GM19043 (cell line): ENCODE measurements around the gene C1QL2.

ENCODE experiments used
- ATAC-seq: cut with Tn5 transposase; IDR thresholded peaks from one replicate; pipeline ENCODE4 v1.9.1; 2021; ENCODE audit warnings: low read depth; ENCODE audit not compliant: unreplicated experiment

The C1QL2 gene

GRCh38 chr2:119158563-119159347, at the start of gene C1QL2:
TSS of gene C1QL2 (minus strand) at chr2:119158751. CDS start at chr2:119158269, 482 bp downstream.
- no peak for ATAC-seq

DNA sequence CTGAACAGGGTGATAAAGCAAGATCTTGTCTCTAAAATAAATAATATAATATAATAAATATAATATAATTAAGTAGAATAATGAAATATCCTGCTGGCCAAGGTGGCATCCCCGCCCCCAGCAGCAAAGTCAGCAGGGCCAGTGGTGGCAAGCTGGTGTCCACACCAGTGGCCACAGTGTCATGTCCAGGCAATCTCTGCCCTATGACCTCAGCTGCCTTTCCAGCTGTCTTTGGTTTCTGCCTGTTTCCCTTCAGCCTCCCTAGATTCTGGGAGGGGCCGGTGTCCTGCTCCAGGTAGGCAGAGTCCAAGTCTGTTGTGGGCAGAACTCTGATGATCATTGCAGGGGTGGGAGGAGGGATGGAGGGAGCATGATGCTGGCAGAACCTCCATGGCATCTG, 48.9 kb upstream of the C1QL2 start:
- ATAC-seq, result no peak

GRCh38 chr2:119206201-119206600, 47.6 kb upstream of the C1QL2 start:
- ATAC-seq, result no peak

- no peak for ATAC-seq
Measured at GRCh38 chr2:119205001-119205706, 46.6 kb upstream of the C1QL2 start.

DNA sequence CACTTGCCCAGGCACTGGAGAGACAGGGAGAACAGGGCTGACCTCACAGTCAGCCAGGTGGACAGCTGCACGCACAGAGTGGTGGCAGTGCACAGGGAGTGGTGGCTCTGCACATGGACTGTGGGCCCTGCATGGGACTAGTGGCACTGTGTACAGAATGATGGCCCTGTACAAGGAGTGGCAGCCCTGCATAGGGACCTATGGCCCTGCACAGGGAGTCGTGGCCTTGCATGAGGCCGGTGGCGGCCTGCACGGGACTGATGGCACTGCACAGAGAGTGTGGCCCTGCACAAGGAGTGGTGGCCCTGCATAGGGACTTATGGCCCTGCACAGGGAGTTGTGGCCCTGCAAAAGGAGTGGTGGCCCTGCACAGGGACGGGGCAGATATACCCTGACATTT, 46.0 kb upstream of the C1QL2 start:
- ATAC-seq, result no peak

GRCh38 chr2:119202610-119203310, 44.2 kb upstream of the C1QL2 start:
- no peak for ATAC-seq

DNA sequence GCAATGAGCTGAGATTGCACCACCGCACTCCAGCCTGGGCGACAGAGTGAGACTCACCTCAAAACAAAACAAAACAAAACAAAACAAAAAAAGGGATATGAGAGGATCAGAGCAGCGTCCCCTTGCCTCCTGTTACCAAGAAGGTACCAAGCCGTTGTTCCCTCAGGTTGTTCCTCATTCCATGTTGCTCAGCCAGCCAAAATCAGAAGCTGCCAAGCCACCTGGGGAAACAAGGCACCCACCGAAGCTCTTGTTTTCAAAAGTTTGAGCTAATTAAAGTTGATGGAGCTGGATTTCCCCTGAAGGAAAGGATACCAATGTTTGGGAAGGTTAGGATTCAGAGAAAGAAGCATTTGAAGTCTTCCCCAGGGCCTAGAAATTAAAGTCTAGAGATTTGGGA, 43.3 kb upstream of the C1QL2 start:
- ATAC-seq, result no peak

DNA sequence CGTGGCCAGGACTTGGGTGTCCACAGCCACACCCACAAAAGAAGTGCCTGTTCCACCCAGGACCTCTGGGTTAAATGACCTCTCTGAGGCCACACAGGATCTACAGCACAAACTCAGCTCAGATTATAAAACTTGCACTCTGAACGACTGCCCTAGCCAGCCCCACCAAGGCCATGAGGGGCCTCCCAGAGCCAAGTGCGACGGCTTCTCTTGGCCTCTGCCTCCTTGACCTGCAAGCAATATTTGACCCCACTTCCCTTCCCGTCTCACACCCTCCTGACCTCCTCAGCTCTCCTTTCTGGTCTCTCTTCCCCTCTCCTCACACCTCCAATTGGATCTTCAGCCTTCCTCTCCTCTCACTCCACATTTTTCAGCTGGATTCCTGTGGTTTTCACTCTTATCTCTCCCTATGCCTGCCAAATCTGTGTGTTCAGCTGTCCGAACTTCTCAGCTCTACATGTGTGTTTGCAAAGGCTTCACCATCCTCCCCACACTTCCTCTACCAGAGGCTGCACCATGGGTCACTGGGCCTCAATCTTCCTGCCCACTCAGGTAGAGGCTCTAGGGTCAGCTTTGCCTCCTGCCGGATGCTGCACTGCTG, 39.8 kb upstream of the C1QL2 start:
- no peak for ATAC-seq

DNA sequence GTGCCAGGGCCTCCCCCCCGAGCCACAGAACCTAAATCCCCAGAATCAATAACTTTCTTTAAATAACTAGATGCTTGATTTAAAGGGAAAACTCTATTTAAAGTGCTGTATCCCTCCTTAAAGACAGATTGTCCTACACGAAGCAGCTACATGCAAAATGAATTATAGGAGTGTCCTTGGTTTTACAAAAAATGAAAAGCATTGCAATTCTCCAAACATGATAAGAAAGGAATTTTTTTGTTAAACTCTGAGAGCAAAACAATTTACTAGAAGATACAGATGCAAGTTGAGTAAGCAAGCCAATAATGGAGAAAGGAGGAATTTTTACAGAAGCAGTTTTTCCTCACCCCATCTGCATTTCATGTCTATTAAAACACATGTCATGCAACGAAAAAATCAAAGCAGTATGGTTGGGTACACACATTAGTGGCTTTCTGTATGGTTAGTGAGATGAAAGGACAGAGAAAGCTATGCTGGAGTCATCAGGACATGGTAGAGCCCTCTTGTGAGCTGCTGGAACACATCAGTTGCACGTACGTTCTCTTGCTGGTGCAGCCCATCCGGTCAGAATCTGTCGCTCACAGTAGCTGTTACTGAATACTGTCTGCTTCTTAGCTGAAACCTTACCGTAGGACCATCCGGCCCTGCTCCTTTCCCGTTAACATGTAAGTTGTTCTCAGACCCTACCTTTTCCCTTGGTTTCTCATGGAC, 39.1 kb upstream of the C1QL2 start:
- ATAC-seq, result no peak

DNA sequence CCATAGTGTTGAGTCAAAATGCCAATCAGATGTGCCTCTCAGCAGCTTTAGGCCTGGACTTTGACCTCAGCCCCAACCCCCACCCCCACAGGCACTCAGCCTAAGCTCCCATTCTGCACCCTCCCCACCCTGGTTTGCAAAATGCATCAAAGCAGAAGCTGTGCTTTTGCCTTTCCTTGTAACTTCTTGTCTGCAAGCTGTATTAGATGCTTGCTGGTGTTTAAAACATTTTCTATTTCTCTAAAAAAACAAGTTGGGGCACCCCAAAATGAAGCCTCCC, 38.5 kb upstream of the C1QL2 start:
- ATAC-seq, result no peak

DNA sequence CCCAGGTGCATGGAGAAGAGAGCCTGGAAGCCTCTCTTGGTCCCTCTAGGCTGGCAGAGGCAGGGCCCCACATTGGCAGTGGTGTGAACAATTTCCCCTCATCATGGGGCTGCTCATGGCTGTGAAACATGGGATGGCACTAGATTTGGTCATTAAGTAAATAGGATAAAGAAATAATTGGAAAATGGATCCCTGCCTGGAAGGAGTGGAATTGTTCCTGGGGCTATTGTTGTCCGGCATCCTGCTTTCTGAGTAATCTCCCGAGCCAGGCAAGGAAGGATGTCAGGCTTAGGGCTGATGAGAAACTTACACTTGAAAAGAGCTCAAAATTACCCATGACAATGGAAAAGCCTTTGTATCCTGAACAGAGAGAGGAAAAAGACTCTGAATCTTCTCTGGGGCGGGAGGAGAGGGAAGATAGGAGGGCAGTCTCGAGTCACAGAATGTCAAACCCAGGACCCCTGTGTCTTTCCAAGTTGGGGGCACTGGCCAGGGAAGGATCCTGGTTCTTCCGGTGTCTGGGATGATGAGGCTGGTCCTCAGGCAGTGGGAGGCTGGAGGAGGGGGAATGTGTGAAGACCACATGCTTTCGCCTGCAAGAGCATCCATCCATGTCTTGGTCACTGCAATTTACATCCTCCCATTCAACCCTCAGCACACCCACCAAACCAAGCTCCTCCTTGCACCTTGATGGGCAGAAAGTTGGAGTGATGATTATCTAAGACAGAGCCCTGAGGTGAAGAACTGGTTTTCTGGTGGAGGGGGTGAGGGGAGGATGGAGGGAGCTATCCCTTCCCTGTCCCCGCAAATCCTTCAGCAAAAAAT, 38.0 kb upstream of the C1QL2 start:
- ATAC-seq, result no peak

DNA sequence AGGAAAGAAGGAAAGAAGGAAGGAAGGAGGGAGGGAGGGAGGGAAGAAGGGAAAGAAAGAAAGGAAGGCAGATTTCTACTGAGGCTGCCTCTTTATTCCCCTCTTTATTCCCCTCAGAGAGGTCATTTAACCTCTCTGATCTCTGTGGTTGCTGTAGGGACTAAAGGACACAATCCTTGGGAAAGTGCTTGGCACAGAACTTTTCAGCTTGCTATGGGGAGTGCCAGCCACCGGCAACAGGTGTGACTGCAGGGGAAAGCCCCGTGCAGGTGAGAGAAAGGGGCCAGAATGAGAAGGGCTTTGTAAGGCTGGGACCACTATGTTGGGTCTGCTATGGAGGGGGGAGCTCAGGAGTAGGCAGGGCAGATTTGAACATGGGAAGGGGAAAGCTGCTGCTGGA, 37.3 kb upstream of the C1QL2 start:
- no peak for ATAC-seq

DNA sequence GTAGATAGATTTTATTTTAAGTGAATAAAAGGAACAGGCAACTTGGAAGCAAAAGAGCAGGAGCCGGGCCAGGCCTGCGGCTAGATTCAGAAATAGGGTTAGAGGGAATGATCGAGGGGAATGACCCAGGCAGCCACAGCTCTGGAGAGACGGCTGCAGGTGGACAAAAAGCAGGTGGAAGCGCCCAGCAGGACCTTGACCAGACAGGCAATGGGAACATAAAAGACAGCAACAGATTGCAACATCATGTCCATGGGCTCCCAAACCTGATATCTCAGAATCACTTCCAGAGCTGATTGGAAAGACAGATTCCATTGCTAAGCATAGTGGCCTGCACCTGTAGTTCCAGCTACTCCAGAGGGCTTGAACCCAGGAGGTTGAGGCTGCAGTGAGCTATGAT, 36.5 kb upstream of the C1QL2 start:
- no peak for ATAC-seq

DNA sequence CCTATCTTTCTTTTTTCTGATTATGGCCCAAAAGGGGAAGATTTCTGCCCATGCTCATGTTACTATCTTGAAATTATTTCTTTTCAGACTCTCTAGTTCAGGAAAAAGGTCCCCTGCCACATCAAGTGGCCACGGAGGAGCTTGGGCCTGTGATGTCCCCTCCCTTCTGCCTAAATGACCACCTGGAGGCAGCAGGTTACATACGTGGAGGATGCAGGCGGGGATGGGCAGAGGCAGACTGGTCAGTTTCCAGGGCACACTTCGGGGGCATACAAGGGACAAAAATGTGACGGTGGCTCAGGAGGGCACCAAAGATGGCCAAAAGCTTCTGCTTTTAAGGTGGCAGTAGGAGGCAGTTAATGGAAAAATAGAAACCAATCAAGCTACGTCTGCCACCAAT, 34.3 kb upstream of the C1QL2 start:
- ATAC-seq, result no peak

DNA sequence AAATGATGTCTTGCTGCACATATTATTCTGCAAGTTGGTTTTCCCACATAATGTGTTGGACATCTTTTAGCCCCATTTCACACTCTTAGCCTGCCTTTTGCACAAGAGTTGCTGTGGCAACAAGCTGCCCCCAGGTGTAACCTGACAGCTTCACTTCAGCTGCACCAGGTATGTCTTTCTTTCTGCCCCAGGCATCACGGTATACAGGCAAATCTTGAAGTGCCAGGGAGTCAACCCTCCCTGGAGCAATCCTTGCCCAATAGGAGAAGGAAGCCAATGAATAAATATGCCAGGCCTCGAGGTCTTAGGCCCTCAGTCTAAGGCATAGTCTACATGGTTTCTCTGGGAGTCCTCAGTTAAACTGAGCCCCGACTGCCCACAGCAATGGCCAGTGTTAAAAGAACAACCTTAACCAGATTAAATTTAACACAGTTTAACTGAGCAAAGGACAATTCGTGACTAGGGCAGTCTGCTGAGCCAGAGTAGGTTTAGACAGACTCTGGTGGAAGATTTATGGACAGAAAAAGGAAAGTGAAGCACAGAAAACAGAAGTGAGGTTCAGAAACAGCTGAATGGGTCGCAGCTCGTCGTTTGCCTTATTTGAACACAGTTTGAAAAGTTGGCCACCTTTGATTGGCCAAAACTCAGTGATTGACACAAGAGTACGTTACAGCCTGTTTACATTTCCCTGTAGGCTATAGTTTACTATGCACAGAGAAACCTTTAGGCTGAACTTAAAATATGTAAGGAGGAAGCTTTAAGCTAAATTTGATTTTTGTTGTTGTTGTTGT, 32.0 kb upstream of the C1QL2 start:
- ATAC-seq, result no peak

DNA sequence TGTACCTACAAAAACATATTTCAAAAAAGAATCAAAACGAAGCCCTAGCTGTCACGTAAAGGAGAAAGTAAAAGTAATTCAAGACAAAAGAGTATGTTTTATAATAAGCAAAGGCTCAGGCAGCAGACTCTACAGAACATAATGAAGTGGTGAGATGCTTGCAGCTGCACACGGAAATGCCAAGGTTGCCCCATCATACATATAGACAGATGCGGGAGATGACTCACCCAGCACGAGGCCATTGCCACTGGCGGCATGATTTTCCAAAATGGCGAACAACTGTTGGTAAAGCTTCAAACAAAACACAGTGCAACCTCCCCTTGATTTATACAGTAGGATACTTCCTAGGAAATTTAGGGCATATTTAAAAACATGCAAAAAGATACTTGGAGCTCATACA, 26.0 kb upstream of the C1QL2 start:
- no peak for ATAC-seq

GRCh38 chr2:119181791-119182445, 23.4 kb upstream of the C1QL2 start:
- ATAC-seq, result no peak

- ATAC-seq, result no peak
Measured at GRCh38 chr2:119181391-119181790, 22.8 kb upstream of the C1QL2 start.

- no peak for ATAC-seq
Measured at GRCh38 chr2:119180892-119181291, 22.3 kb upstream of the C1QL2 start.
